ENCODE measurements around the gene ADGRF1.

The ADGRF1 gene

DNA sequence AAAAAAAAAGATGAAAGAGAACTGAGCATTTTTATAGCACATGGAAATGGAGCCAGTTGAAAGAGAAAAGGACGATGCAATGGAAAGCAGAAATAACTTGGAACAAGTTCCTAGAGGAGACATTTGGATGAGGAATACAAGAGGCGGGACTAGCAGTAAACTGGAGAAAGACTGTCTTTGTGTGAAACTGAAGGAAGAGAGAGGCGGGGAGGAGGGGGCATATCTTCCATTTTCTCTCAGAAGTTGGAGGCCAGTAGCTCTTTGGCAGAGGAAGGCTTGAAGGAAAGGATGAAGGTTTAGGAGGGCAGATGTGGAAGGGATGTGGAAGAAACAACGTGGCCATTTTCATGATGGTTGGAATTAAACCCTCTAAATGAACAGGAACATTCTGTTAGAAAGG lies 33.0 kb upstream of the ADGRF1 start:
- TF ChIP-seq, protein P1, sequence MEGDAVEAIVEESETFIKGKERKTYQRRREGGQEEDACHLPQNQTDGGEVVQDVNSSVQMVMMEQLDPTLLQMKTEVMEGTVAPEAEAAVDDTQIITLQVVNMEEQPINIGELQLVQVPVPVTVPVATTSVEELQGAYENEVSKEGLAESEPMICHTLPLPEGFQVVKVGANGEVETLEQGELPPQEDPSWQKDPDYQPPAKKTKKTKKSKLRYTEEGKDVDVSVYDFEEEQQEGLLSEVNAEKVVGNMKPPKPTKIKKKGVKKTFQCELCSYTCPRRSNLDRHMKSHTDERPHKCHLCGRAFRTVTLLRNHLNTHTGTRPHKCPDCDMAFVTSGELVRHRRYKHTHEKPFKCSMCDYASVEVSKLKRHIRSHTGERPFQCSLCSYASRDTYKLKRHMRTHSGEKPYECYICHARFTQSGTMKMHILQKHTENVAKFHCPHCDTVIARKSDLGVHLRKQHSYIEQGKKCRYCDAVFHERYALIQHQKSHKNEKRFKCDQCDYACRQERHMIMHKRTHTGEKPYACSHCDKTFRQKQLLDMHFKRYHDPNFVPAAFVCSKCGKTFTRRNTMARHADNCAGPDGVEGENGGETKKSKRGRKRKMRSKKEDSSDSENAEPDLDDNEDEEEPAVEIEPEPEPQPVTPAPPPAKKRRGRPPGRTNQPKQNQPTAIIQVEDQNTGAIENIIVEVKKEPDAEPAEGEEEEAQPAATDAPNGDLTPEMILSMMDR (IDR thresholded peaks at IDR 0.05; ENCODE audit: low read depth, low read length, missing control alignments): no peak
- no peak overlapping the region for H3K27ac ChIP-seq
- in situ Hi-C loops (cut with HindIII; ENCODE audit: low pct_ligation_motif_present, low sequenced_read_pairs): no loop called here
- H3K4me3 ChIP-seq (ENCODE audit: low read depth, low read length): no peak overlapping the region
- no peaks in the 10 kb centered on the region for H3K27me3 ChIP-seq (replicated peaks)
- no peaks in the 10 kb centered on the region for H3K36me3 ChIP-seq (replicated peaks)
- DNase-seq: no peak

DNA sequence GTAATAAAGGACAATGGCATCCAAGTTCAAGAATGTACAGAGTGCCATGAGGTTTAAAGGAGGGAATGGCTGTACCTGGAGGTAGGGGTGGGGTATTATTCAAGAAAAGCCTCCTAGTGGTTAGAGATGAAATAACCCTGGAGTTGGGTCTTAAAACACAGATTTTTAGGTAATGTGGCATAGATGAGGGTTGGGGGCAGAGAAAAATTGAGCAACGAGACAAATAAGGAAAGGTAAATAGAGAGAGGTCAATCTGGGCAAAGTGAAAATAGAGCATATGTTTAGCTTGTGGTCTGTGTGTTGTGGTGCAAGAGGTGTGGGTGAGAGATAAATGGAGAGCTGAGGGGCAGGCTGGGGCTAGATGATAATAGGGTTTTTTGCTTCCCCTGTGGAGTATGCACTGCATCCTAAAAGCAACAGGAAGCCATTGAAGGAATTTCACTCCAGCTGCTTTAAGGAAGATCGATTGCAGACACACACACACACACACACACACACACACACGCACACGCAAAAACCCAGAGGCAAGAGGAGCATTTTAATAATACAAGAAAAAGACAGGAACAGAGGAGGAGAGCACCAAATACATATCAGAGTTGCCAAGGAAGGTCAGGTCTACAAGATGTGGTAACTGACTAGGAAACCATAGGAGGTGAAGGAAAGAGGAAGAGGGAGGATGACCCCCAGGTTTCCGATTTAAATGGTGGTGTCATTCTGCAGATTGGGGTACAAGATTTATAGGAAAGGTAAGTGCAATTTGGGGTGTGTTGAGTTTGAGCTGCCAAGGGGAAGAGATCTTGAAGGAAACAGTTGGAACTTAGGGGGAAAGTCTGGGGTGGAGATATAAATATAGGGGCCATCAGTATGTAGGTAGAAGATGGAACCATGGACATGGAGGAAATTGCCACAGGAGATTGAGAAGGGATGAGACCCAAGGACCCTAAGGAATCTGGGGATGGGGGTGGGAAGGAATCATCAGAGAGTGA lies 31.3 kb upstream of the ADGRF1 start:
- H3K36me3 ChIP-seq (replicated peaks): no peaks in the 10 kb centered on the region
- no peak for DNase-seq
- H3K4me3 ChIP-seq (ENCODE audit: low read depth, low read length): no peak overlapping the region
- in situ Hi-C loops (cut with HindIII; ENCODE audit: low pct_ligation_motif_present, low sequenced_read_pairs): no loop called here
- no peaks in the 10 kb centered on the region for H3K27me3 ChIP-seq (replicated peaks)
- TF ChIP-seq, protein P1 (IDR thresholded peaks at IDR 0.05; ENCODE audit: low read depth, low read length, missing control alignments): peak; percentile 49
- H3K27ac ChIP-seq: no peak overlapping the region

DNA sequence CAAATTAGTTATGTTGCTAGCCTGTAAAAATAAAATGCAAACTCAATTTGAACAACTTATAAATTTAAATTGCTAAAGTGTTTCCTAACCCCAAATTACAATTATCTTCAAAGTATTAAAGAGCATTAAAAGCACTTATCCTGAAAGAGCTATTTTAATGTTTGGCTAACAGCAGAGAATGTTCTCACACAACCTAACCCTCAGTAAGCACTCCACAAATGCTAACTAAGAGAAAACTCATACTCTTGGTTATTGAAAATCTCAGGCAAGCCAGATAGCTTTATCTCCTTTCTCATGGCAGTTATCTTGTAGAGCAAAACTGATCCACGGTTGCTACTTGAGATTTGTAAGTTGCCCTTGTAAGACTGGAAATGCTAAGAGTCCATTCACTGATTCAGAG lies 30.5 kb upstream of the ADGRF1 start:
- Histone ChIP-seq H3K27me3 (replicated peaks) (no peaks in the 10 kb centered on the region), H3K36me3 (replicated peaks) (no peaks in the 10 kb centered on the region), H3K4me3 (ENCODE audit: low read depth, low read length) (no peak overlapping the region), H3K27ac (no peak overlapping the region)
- no peak for DNase-seq
- in situ Hi-C loops (cut with HindIII; ENCODE audit: low pct_ligation_motif_present, low sequenced_read_pairs): no loop called here
- TF ChIP-seq, protein P1 (IDR thresholded peaks at IDR 0.05; ENCODE audit: low read depth, low read length, missing control alignments): no peak

DNA sequence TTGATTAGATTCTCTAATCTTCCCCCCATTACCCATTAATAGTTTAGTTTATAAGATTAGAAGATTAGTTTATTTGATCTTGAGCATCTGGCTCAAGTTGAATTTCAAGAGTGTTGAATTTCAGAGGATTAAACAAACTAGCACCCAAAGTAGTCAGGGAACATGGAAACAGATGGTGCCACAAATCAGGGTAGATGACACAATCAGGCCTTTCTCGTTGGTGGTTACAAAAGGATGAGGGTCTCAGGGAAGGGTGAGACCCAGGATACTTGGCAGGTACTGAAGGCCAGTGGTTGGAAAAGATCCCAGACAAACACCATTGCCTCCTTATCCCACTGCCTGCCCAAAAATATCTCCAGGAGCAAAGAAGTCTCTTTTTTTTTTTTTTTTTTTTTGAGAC lies 29.5 kb upstream of the ADGRF1 start:
- no peaks in the 10 kb centered on the region for H3K36me3 ChIP-seq (replicated peaks)
- H3K4me3 ChIP-seq (ENCODE audit: low read depth, low read length): no peak overlapping the region
- in situ Hi-C loops (cut with HindIII; ENCODE audit: low pct_ligation_motif_present, low sequenced_read_pairs): no loop called here
- no peak overlapping the region for H3K27ac ChIP-seq
- DNase-seq: no peak
- TF ChIP-seq, protein P1 (IDR thresholded peaks at IDR 0.05; ENCODE audit: low read depth, low read length, missing control alignments): no peak
- H3K27me3 ChIP-seq (replicated peaks): no peaks in the 10 kb centered on the region

DNA sequence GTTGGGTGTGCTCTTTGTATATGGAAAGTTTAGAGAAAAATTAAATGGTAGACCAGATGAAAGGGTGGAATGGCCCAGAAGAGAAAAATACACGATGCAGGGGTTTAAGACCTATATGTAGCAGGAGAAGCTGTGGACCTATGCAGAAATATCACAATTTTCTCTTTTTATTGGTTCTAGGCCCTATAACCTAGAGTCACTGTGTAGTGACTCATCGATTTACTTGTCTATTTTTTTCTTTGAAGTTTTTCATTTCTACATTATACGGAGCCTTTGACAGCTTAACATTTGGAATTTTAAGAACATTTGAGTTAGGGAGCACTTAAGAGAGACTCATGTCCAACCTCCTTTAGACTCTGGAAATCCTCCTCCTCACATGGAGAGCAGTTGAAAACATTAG lies 28.3 kb upstream of the ADGRF1 start:
- DNase-seq: no peak
- in situ Hi-C loops (cut with HindIII; ENCODE audit: low pct_ligation_motif_present, low sequenced_read_pairs): no loop called here
- H3K36me3 ChIP-seq (replicated peaks): no peaks in the 10 kb centered on the region
- TF ChIP-seq, protein P1 (IDR thresholded peaks at IDR 0.05; ENCODE audit: low read depth, low read length, missing control alignments): no peak
- no peak overlapping the region for H3K27ac ChIP-seq
- H3K4me3 ChIP-seq (ENCODE audit: low read depth, low read length): no peak overlapping the region
- no peaks in the 10 kb centered on the region for H3K27me3 ChIP-seq (replicated peaks)
